Stimulated activated CD4-positive, alpha-beta T cell treated with anti-CD3 and anti-CD28 coated beads, Interleukin-2, amount 100 ng/mL, for 4 hours (primary cell): ENCODE results near the gene ZSCAN1.
A peak's percentile ranks its signal among the peaks of the same experiment; 100 is the strongest.

Experiments used
- DNase-seq: peaks from one replicate; pipeline ENCODE4 v3.0.0-alpha.2; 2020; ENCODE audit warnings: low read depth

The ZSCAN1 gene

DNA sequence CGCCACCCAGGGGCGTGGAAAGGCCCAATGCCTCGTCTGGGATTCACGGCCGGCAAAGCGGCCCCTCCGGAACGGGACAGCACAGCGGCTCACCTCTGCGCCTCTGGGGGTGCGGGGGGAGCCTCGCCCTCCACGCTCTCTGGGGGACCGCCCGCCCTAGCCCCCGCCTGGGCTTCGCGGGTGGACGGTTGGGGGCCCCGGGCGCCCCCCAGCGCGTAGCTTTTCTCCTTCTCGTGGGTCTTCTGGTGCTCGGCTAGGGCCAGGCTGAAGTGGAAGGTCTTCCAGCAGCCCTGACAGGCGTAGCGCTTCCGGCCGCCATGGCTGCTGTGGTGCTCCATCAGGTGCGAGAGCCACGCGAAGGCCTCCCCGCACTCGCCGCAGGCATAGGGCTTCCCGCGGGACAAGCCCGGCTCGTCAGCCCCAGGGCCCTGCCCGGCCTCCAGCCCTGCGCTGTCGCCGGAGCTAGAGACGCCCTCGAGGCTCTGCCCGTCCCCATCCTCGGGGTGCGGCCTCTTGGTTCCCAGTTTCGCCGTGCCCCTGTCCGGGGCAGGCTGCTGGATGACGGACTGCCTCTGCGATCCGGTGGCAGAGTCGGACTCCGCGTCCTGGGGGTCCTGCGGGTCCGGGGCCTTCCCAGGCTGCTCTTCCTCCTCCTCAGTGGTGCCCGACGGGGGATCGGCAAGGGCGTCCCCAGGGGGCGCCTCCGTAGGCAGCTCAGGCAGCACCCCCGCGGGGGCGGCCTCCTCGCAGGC lies 50.9 kb downstream of the ZSCAN1 start:
- DNase-seq, result no peak

DNA sequence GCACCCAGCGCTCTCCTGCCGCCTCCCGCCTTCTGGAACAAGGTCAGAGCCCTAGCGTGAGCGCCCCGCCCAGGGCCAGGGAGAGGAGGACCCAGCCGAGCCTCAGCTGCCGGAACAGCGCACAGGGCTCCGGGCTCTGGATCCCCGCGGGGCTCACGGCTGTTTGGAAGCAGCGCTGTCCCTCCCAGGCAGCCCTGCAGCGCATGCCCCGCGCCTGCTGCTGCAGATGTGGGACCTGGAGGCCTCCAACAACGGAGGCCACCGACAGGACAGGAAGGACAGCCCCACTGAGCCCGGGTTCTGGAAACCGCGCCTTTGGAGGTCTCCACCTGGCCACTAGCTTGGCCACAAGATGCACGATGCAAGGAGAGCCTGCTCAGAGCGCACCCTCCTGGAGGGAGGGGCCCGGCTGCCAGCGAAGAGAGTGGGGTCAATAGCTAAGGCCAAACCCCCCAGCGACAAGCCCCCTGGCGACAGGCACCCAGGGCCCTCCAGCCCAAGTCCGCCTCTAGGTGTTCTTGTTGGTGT lies 51.6 kb downstream of the ZSCAN1 start:
- DNase-seq, result no peak

DNA sequence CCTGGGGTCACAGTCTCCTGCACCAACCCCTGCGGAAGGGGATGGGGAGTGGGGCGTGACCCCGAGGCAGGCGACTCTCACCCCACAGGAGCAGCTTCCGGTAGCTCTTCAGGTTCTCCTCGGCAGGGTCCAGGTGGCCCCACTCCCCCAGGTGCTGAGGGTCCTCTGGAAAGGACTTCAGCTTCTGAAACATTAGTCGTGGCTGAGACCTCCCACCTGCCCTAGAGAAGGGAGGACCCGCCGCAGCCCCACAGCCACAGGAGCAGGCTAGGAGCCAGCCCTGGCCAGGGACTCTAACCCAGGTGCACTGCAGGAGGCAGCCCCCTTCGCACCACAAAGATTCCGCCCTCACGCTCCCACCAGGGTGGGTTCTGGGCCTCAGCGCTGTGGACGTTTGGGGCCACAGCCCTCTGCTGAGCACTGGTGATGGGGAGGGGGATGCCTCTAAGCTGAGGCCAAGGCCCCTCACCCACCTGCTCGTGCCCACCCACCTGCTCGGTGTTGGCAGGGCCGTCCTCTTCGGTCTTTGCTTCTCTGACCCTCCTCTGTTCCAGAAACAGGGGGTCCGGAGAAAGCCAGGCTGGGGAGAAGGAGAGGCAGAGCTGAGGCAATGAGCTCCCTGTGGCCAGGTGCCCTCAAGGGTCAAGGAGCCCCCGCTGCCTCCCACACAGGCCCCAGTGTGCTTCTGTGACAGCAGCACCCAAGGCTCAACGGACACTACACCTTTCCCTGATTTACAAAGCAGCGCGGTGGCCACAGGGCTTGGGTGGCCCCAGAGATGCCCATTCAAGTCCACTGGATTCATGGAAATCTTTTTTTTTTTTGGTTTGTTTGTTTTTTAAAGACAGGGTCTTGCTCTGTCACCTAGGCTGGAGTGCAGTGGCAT lies 53.2 kb downstream of the ZSCAN1 start:
- DNase-seq, result no peak

DNA sequence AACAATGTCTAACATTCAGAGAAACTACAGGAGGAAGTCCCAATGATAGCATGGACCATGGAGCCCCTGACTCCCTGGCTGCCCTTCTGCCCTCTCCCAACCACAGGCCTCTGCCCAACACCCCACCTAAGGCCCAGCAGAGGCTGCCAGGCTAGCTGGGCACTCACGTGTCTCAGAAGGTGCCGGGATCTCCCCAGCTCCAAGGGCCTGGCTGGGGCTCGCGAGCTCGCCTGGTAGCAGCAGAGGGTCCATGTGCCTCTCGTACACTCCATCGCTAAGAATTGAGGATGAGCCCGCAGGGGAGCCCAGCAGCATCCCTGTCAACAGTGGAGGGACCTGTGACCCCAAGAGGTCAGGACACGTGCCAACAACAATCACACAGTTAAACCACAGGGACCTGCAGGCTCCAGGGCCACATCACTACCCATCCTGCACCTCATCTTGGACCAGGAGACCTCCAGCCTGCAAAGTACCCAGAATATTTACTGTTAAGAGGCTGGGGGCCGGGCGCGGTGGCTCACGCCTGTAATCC lies 54.8 kb downstream of the ZSCAN1 start:
- DNase-seq, result no peak

DNA sequence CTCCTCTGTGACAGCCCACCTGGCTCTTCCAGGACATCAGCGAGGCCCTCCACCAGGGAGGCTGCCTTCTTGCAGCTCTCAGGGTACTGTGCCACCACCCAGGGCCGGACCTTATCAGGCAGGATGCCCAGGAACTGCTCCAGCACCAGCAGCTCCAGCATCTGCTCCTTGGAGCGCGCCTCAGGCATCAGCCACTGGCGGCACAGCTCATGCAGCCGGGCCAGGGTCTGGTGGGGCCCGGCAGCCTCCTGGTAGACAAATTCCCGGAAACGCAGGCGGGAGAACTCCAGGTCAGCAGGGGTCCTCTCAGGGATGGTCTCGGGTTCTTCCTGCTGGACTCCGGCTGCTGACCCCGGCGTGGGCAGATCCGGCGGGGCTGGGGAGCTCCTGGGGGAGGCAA lies 56.0 kb downstream of the ZSCAN1 start:
- no peak for DNase-seq

DNA sequence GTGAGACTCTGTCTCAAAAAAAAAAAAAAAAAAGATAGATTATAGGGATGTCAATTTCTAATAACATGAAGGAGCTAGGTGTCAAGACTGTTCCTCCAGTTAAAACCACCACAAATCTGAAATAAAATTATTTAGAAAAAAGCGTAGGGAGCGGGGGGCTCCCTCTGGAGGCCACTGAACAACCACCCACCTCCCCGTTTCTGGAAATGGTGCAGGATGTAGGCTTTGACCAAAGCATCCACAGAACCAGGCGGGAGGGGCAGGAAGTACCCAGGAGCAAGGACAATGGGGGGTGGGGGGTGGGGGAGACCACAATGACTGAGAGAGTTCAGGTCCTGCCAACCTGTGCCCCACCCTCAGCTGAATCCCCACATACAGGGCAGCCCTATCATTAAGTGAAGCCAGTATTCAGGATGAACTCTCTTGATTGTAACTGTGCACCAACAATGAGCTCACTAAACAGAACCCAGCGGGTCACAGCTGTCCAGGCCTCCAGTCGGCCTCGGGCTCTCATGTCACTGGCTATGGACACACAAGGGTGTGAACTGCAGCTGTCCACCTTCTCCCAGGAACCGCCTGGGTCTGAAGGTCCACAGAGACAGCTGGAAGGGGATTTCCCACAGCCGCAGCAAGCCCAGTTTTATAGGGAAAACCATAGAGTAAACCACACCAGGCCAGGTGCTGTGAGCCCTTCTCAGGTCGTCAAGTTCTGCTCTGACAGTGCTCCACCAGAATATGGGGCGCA lies 57.6 kb downstream of the ZSCAN1 start:
- DNase-seq, result no peak

DNA sequence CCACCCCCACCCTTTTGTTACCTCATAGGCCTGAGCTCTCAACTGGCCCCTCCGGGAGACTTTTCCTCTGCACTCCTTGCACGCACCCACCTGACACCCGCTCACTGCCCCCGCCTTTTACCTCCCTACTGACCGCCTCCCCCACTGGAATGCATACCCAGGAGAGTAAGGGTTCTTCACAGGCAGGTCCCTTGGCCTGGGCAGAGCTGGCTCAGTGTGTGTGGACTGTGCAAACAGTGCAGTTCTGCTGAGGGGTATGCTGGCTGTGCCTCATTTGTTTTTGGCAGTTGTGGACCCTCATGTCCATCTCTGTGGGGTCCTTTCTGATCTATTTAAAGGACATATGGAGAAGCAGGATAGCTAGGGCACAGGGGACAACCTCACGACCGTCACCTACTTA lies 59.2 kb downstream of the ZSCAN1 start:
- no peak for DNase-seq

DNA sequence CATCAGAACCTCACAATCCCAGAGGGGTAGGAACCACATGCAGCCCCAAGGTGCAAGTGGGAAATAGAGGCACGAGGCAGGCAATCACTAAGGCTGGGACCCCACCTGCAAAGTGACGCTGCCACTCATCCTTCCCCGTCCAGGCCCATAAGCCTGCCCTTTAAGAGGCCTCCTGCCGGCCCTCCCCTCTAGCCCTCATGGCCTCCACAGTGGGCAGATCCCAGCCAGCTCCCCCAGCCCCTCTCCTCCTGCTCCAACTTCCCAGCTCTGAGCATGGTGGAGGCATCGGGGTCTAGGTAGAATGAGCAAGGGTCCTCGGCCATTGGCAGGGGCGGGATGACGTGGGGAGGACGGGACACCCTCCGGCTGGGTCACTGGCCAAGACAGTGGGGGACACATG lies 61.5 kb downstream of the ZSCAN1 start:
- no peak for DNase-seq

DNA sequence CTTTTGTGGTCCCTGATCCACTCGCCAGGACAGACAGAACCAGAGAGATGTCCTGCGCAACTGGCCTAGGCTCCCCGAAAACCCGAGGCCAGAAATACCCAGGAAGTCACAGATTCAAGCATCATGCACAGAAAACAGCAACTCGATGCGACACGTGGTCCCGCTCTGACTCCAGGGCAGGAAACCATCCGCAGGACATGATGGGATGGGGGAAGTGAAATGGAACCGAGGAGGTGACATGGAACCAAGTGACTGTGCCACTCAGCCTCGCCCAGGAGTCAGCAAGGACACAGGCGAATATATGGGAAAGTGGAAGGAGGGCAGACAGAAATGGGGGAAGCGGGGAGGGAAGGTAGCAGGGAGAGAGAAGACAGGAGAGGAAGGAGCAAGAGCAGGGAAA lies 63.1 kb downstream of the ZSCAN1 start:
- no peak for DNase-seq

DNA sequence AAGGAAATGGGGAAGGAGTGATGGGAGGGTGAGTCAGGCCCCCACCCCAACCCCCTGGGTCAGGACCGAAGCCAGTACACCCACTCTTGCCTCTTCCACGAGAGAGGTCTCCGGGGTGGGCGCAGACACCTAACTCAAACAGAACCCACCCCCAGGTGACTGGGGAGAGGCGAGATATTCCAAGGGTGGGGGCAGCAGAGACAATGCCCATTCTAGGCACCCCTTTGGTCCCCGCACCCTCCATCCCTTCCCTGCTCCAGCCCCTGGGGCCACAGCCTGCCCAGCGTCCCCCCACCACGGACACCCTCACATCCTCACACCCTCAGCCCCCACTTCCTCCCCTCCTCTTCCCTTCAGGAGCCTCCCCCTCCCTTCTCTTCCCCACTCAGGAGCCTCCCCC lies 63.5 kb downstream of the ZSCAN1 start:
- no peak for DNase-seq

DNA sequence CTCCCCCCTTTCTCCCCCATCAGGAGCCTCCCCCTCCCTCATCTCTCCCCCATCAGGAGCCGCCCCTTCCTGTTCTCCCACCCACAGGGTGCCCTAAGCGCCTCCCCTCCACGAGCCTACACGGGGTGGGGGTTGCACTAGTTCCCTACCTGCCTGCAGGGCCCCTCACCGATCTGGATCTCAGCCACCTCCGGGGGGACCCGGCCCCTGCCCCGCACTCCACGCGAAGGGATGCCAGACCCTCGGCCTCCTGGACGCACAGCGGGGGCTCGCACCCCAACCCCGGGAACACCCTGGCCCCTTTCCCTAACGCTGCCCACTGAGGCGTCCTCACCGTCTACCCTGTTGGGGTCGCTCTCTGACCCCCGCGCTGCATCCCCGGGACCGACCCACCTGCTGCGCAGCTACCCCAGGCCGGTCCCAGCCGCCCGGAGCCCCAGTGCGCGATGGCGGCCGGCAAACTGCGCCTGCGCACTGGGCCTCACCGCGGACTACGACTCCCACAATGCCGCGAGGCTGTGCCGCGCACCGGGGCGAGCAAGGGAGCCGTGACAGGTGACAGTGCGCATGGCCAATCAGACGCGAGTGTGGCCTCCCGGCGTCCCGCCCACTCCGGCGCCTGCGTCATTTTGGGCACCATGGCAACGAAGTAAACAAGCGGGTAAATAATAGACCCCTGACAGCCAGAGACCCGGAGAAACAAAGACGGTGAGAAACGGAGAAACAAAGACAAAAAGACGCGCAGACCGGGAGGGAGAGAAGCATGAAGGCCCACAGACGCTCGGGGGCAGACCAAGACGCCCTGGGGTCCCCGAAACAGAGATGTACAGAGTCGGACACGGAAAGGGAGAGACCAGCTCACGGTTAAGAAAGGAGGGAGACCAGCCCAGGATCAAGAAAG lies 64.2 kb downstream of the ZSCAN1 start, which contains the start of gene ZSCAN18:
Gene ZSCAN18, minus strand, starts transcription at position 451 of the 901 bp plus-strand sequence. CDS start 7,964 bp downstream, outside the sequence.
- peak; percentile 95 for DNase-seq

DNA sequence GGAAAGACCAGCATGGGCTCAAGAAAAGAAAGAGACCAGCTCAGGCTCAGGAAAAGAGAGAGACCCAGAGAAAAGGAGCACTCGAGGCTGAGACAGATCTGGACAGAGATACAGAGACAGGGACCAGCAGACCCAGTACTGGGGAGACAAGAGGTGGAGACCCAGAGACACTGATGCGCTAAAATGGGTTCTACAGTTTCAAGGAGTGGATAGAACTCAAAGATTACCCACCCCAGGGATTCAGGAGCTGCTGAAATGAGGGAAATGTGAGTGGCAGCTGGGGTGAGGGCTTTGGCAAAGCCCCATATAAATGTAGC lies 64.8 kb downstream of the ZSCAN1 start:
- DNase-seq, result no peak
